A549 (cell line): Measurements from ENCODE around the gene C11orf86. TPM values are rescaled to one million over a fixed set of nuclear protein-coding genes. Genes with fewer than 3 reads are reported as not detected.

Experiments used
- ATAC-seq, 2 experiments: fragments of 200-7000 bp in 1 of 2; fragments of >200 bp in 1 of 2; cut with Nextera tagmentation in 1 of 2; cut with Tn5 transposase in 1 of 2; 3 replicates each; pipeline versions ENCODE4 v1.8.0 to v1.9.1; 2018 to 2020; ENCODE audit warnings: mild to moderate bottlenecking in 1 of 2, moderate library complexity in 1 of 2
- CTCF ChIA-PET: fragments of 300-600 bp; sonication (Branson Sonifier 250); formaldehyde crosslinking; extraction: SDS; loops from one replicate; lab custom pipeline; 2021; ENCODE audit warnings: antibody characterized with exemption, inconsistent platforms; lab: Yijun Ruan, JAX
- POLR2A ChIA-PET: fragments of 350-600 bp; formaldehyde crosslinking; extraction: SDS; loops from one replicate; lab custom pipeline; 2021; ENCODE audit warnings: antibody characterized with exemption, inconsistent platforms; lab: Yijun Ruan, JAX
- DNase-seq, 2 experiments: peaks; one replicate each; pipeline versions ENCODE4 v3.0.0 to v3.0.0-alpha.2; 2011 to 2016; ENCODE audit warnings: low read depth in 1 of 2, low spot score in 1 of 2
- FAIRE-seq: peaks from 2 replicates; lab custom pipeline; 2011; peaks lifted over from hg19 to GRCh38; lab: Jason Lieb, UNC
- H3K27ac ChIP-seq, 2 experiments: fragments of >200 bp; sonication (Bioruptor Twin); formaldehyde crosslinking; 3 replicates each; pipeline ENCODE4 v1.5.1; 2016 to 2017
- H3K4me1 ChIP-seq: fragments of >200 bp; sonication (Bioruptor Twin); formaldehyde crosslinking; 3 replicates; pipeline ENCODE4 v1.6.1; 2016
- H3K4me2 ChIP-seq: fragments of >200 bp; sonication (Bioruptor Twin); formaldehyde crosslinking; 3 replicates; pipeline ENCODE4 v1.6.1; 2016
- H3K4me3 ChIP-seq: fragments of >200 bp; sonication (Bioruptor Twin); formaldehyde crosslinking; 3 replicates; pipeline ENCODE4 v1.5.1; 2016
- H3K9me3 ChIP-seq: fragments of >200 bp; sonication (Bioruptor Twin); formaldehyde crosslinking; 3 replicates; pipeline ENCODE4 v1.6.1; 2016
- ESRRA ChIP-seq: fragments of 150-350 bp; IDR thresholded peaks from 2 replicates; pipeline ENCODE4 v1.6.1; 2014; ENCODE audit warnings: mild to moderate bottlenecking, low read length, borderline replicate concordance
- HDAC2 ChIP-seq: fragments of 200-600 bp; sonication (generic); IDR thresholded peaks from 2 replicates; pipeline ENCODE4 v1.6.1; 2016
- HEYL ChIP-seq: fragments of 250-450 bp; sonication (Bioruptor Pico); IDR thresholded peaks from 2 replicates; pipeline ENCODE4 v1.8.0; 2021; ENCODE audit warnings: mild to moderate bottlenecking, moderate library complexity
- HOXB13 ChIP-seq: fragments of 250-450 bp; sonication (Bioruptor Pico); IDR thresholded peaks from 2 replicates; pipeline ENCODE4 v1.5.0; 2020; ENCODE audit warnings: low read depth, mild to moderate bottlenecking, moderate library complexity
- HOXB5 ChIP-seq: fragments of 250-450 bp; sonication (Bioruptor Pico); IDR thresholded peaks from 2 replicates; pipeline ENCODE4 v1.5.0; 2020; ENCODE audit warnings: mild to moderate bottlenecking, moderate library complexity
- KDM1A ChIP-seq: fragments of 200-600 bp; sonication (generic); IDR thresholded peaks from 2 replicates; pipeline ENCODE4 v1.6.1; 2016; ENCODE audit warnings: low read depth, mild to moderate bottlenecking
- MAZ ChIP-seq: fragments of 150-350 bp; IDR thresholded peaks from 2 replicates; pipeline ENCODE4 v1.6.1; 2014; ENCODE audit warnings: antibody characterized with exemption, low read depth, low read length, borderline replicate concordance
- NR3C1 ChIP-seq: fragments of >200 bp; sonication (Bioruptor Twin); formaldehyde crosslinking; IDR thresholded peaks from 3 replicates; pipeline ENCODE4 v1.6.1; 2017
- SMC3 ChIP-seq: fragments of >200 bp; sonication (Bioruptor Twin); formaldehyde crosslinking; IDR thresholded peaks from 3 replicates; pipeline ENCODE4 v1.6.1; 2018; ENCODE audit warnings: inconsistent platforms
- ZC3H11A ChIP-seq: fragments of 450-650 bp; IDR thresholded peaks from 2 replicates; pipeline ENCODE4 v1.6.1; 2014; ENCODE audit warnings: antibody characterized with exemption, mild to moderate bottlenecking
- ZNF302 ChIP-seq: fragments of 250-450 bp; sonication (Bioruptor Pico); IDR thresholded peaks from 2 replicates; pipeline ENCODE4 v1.9.0; 2021; ENCODE audit warnings: inconsistent platforms, mild to moderate bottlenecking, moderate library complexity
- WGBS: methylation state at CpG from one replicate; pipeline ENCODE4 v1.1.6; 2017; ENCODE audit errors: missing lambda C conversion rate; 5-methylcytosine and 5-hydroxymethylcytosine counted together
- polyA plus RNA-seq, 4 experiments: library from polyadenylated mRNA; depleted of rRNA in 3 of 4; stranded (reverse); fragments of >200 nt; fragmentation: RNase III in 1 of 4; extraction: RNeasy Plus Mini Kit Qiagen cat#74134 plus additional on column Dnase treatment in 1 of 4; gene quantifications; 2 replicates in 3 of 4; 3 replicates in 1 of 4; pipeline ENCODE4 v1.2.3, GENCODE V29; 2011 to 2017
- TF ChIP-seq, protein P1 (sequence below): fragments of 450-650 bp; IDR thresholded peaks from 2 replicates; pipeline ENCODE4 v1.6.1; 2014; ENCODE audit warnings: antibody characterized with exemption
- TF ChIP-seq, protein P2 (sequence below): fragments of 250-450 bp; sonication (Bioruptor Pico); IDR thresholded peaks from 2 replicates; pipeline ENCODE4 v1.5.0; 2020; ENCODE audit warnings: low read depth, mild to moderate bottlenecking, moderate library complexity
- TF ChIP-seq, protein P3 (sequence below): fragments of 250-450 bp; sonication (Bioruptor Pico); IDR thresholded peaks from 2 replicates; pipeline ENCODE4 v1.5.0; 2021; ENCODE audit warnings: mild to moderate bottlenecking, moderate library complexity, borderline replicate concordance
- TF ChIP-seq, protein P4 (sequence below): fragments of >200 bp; sonication (Bioruptor Twin); formaldehyde crosslinking; IDR thresholded peaks from 3 replicates; pipeline ENCODE4 v1.6.1; 2016
- TF ChIP-seq, protein P5 (sequence below): fragments of >200 bp; sonication (Bioruptor Twin); formaldehyde crosslinking; IDR thresholded peaks from 3 replicates; pipeline ENCODE4 v1.5.1; 2016

The C11orf86 gene
- polyA plus RNA-seq, 2 of the 4 experiments (the other 2 are of a cell fraction), result 9.3 to 56.4 TPM

DNA sequence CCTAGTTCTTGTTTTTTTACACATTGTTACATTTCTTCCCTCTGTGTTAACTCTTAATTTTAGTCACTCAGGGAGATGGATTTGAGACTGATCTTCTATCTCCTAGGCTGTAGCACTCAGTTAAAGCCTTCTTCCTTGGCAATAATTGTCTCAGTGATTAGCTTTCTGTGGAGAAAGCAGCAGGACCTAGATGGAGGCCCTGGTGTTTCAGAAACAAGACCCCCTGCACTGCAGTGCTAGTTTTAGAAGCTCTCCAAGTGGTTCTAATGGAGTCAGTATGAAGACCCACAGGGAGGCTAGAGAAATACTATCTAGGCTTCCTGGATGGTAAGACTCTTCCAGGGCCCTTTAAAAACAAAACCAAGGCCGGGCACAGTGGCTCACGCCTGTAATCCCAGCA, 12.9 kb upstream of the C11orf86 start:
- no peak for TF ChIP-seq ZNF302 (CRISPR knock-in tag)
- TF ChIP-seq MAZ, result no peak
- TF ChIP-seq HOXB5 (CRISPR knock-in tag), result no peak
- TF ChIP-seq, protein P1, sequence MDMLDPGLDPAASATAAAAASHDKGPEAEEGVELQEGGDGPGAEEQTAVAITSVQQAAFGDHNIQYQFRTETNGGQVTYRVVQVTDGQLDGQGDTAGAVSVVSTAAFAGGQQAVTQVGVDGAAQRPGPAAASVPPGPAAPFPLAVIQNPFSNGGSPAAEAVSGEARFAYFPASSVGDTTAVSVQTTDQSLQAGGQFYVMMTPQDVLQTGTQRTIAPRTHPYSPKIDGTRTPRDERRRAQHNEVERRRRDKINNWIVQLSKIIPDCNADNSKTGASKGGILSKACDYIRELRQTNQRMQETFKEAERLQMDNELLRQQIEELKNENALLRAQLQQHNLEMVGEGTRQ, result no peak
- TF ChIP-seq ZC3H11A, result no peak
- TF ChIP-seq SMC3, result no peak
- TF ChIP-seq HDAC2, result no peak
- TF ChIP-seq, protein P2, sequence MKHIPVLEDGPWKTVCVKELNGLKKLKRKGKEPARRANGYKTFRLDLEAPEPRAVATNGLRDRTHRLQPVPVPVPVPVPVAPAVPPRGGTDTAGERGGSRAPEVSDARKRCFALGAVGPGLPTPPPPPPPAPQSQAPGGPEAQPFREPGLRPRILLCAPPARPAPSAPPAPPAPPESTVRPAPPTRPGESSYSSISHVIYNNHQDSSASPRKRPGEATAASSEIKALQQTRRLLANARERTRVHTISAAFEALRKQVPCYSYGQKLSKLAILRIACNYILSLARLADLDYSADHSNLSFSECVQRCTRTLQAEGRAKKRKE (CRISPR knock-in tag), result no peak
- TF ChIP-seq, protein P3, sequence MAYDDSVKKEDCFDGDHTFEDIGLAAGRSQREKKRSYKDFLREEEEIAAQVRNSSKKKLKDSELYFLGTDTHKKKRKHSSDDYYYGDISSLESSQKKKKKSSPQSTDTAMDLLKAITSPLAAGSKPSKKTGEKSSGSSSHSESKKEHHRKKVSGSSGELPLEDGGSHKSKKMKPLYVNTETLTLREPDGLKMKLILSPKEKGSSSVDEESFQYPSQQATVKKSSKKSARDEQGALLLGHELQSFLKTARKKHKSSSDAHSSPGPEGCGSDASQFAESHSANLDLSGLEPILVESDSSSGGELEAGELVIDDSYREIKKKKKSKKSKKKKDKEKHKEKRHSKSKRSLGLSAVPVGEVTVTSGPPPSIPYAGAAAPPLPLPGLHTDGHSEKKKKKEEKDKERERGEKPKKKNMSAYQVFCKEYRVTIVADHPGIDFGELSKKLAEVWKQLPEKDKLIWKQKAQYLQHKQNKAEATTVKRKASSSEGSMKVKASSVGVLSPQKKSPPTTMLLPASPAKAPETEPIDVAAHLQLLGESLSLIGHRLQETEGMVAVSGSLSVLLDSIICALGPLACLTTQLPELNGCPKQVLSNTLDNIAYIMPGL (CRISPR knock-in tag), result no peak
- no peak for TF ChIP-seq NR3C1
- TF ChIP-seq, protein P4, sequence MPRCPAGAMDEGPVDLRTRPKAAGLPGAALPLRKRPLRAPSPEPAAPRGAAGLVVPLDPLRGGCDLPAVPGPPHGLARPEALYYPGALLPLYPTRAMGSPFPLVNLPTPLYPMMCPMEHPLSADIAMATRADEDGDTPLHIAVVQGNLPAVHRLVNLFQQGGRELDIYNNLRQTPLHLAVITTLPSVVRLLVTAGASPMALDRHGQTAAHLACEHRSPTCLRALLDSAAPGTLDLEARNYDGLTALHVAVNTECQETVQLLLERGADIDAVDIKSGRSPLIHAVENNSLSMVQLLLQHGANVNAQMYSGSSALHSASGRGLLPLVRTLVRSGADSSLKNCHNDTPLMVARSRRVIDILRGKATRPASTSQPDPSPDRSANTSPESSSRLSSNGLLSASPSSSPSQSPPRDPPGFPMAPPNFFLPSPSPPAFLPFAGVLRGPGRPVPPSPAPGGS, result no peak
- TF ChIP-seq, protein P5, sequence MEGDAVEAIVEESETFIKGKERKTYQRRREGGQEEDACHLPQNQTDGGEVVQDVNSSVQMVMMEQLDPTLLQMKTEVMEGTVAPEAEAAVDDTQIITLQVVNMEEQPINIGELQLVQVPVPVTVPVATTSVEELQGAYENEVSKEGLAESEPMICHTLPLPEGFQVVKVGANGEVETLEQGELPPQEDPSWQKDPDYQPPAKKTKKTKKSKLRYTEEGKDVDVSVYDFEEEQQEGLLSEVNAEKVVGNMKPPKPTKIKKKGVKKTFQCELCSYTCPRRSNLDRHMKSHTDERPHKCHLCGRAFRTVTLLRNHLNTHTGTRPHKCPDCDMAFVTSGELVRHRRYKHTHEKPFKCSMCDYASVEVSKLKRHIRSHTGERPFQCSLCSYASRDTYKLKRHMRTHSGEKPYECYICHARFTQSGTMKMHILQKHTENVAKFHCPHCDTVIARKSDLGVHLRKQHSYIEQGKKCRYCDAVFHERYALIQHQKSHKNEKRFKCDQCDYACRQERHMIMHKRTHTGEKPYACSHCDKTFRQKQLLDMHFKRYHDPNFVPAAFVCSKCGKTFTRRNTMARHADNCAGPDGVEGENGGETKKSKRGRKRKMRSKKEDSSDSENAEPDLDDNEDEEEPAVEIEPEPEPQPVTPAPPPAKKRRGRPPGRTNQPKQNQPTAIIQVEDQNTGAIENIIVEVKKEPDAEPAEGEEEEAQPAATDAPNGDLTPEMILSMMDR, result no peak
- TF ChIP-seq HEYL (CRISPR knock-in tag), result no peak
- TF ChIP-seq ESRRA, result no peak
- no peak for TF ChIP-seq HOXB13 (CRISPR knock-in tag)
- TF ChIP-seq, all 56 proteins: peak for 0
- DNase-seq (no peak), ATAC-seq (no peak), FAIRE-seq (no peak)
- Histone ChIP-seq H3K4me1 (peaks cover 31% of the 10 kb centered on the region), H3K4me2 (no peak overlapping the region), H3K4me3 (no peak overlapping the region), H3K9me3 (no peaks in the 10 kb centered on the region), H3K27ac (peak overlapping the region; percentile 25 to 68; a peak in 3 of 6 replicates)
- WGBS, result 96% methylated on average over 2 of the region's 2 CpGs
- ChIA-PET POLR2A (no interaction called here), CTCF (interaction anchor here (1.2 to 3.0 kb wide), 3 partner anchors 14 to 59 kb away, joined by 3 to 15 read pairs (median 12); partner anchors contain the start of gene C11orf86)

DNA sequence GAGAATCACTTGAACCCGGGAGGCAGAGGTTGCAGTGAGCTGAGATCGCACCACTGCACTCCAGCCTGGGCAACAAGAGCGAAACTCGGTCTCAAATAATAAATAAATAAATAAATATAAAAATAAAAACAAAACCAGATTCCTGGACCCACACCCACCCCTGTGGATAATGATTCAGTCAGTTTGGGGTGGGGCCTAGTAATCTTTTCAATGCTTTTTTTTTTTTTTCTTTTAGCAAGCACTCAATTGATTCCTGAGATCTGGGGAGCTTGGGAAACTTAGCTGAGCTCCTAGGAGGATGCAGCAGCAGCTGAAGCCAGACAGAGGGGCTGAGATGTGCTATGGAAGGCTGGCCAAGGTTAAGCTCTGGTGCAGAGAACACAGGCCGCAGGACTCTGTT, 12.3 kb upstream of the C11orf86 start:
- ChIA-PET CTCF (interaction anchor here (0.7 to 3.0 kb wide), 4 partner anchors 13 to 556 kb away, joined by 3 to 15 read pairs (median 3); partner anchors contain the start of gene C11orf86), POLR2A (interaction anchor here (0.7 kb wide), 1 partner anchor 43 kb away, joined by 3 read pairs; no protein-coding TSS in a partner anchor)
- Histone ChIP-seq H3K4me2 (no peak overlapping the region), H3K9me3 (no peaks in the 10 kb centered on the region), H3K4me3 (no peak overlapping the region), H3K4me1 (peaks cover 32% of the 10 kb centered on the region), H3K27ac (peak overlapping the region in 1 of 2 experiments; percentile 72; a peak in 3 of 6 replicates)
- no peak for FAIRE-seq
- no peak for DNase-seq
- 94% methylated on average over 5 of the region's 5 CpGs for WGBS
- no peak for ATAC-seq
- no peak for TF ChIP-seq KDM1A
